ENCODE measurements around the gene PUM2.

PUM2 gene

GRCh38 chr2:20212871-20213503 is 137.7 kb downstream of the PUM2 start:
- CTCF ChIA-PET = interaction anchor here (1.0 to 2.0 kb wide), 2 partner anchors 22 to 113 kb away, joined by 4 to 5 read pairs; no protein-coding TSS in a partner anchor
- no peak for DNase-seq (ENCODE audit: low read depth, low spot score)
- H3K4me3 ChIP-seq (ENCODE audit: low read depth, low read length) = no peak overlapping the region
- TF ChIP-seq, protein P1, sequence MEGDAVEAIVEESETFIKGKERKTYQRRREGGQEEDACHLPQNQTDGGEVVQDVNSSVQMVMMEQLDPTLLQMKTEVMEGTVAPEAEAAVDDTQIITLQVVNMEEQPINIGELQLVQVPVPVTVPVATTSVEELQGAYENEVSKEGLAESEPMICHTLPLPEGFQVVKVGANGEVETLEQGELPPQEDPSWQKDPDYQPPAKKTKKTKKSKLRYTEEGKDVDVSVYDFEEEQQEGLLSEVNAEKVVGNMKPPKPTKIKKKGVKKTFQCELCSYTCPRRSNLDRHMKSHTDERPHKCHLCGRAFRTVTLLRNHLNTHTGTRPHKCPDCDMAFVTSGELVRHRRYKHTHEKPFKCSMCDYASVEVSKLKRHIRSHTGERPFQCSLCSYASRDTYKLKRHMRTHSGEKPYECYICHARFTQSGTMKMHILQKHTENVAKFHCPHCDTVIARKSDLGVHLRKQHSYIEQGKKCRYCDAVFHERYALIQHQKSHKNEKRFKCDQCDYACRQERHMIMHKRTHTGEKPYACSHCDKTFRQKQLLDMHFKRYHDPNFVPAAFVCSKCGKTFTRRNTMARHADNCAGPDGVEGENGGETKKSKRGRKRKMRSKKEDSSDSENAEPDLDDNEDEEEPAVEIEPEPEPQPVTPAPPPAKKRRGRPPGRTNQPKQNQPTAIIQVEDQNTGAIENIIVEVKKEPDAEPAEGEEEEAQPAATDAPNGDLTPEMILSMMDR (IDR thresholded peaks at IDR 0.05; ENCODE audit: insufficient read depth, low read length, missing control alignments) = no peak
- POLR2A ChIA-PET = no interaction called here

GRCh38 chr2:20212459-20212870 is 138.2 kb downstream of the PUM2 start:
- ChIA-PET POLR2A (no interaction called here), CTCF (interaction anchor here (2.0 kb wide), 1 partner anchor 114 kb away, joined by 5 read pairs; no protein-coding TSS in a partner anchor)
- DNase-seq (ENCODE audit: low read depth, low spot score) = no peak
- TF ChIP-seq, protein P1 (IDR thresholded peaks at IDR 0.05; ENCODE audit: insufficient read depth, low read length, missing control alignments) = no peak
- H3K4me3 ChIP-seq (ENCODE audit: low read depth, low read length) = no peak overlapping the region

- TF ChIP-seq, protein P1 (IDR thresholded peaks at IDR 0.05; ENCODE audit: insufficient read depth, low read length, missing control alignments) = no peak
- ChIA-PET POLR2A (no interaction called here), CTCF (interaction anchor here (1.5 kb wide), 1 partner anchor 9 kb away, joined by 5 read pairs; no protein-coding TSS in a partner anchor)
- H3K4me3 ChIP-seq (ENCODE audit: low read depth, low read length) = no peak overlapping the region
- no peak for DNase-seq (ENCODE audit: low read depth, low spot score)
Observed at GRCh38 chr2:20211860-20212458, 138.7 kb downstream of the PUM2 start.

DNA sequence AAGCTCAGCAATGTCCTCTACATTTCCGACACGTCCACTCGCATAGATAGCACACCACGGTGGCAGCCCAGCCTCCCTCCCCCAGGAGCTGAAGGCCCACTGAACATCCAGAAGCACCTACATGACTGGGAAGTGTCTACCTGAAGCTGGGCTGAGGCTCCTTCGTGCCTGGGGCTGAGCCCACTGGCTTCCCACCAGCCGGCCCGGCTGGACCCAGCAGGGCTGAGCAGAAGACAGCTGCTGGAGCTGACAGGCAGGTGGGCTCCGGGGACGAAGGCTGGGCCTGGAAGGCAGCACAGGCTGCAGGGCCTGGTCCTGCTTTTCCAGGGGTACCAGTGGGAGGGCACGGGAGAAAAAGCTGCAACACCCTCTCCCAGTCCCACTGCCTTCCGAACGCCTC is 139.2 kb downstream of the PUM2 start:
- POLR2A ChIA-PET = no interaction called here
- no peak for DNase-seq (ENCODE audit: low read depth, low spot score)
- no peak overlapping the region for H3K4me3 ChIP-seq (ENCODE audit: low read depth, low read length)
- TF ChIP-seq, protein P1 (IDR thresholded peaks at IDR 0.05; ENCODE audit: insufficient read depth, low read length, missing control alignments) = no peak
- CTCF ChIA-PET = interaction anchor here (1.3 to 1.5 kb wide), 2 partner anchors 10 to 14 kb away, joined by 4 to 5 read pairs; no protein-coding TSS in a partner anchor

DNA sequence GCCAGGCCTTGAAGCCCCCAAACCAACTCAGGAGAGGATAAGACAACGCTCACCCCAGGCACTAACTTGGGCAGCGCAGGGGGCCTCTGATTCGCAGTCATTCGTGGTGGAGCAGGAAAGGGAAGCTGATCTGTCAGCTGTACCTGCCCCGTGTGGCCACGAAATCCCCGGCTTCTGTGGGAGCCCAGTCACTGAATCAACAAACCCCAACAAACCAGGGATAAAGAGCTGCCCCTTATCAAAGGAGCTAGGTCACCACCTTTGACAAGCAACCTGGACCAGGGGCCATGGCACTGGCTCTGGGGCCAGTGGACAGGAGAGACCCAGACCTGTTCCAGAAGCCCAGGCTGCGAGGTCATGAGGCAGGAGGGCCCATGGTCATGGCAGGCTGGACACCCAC is 140.2 kb downstream of the PUM2 start:
- TF ChIP-seq, protein P1 (IDR thresholded peaks at IDR 0.05; ENCODE audit: insufficient read depth, low read length, missing control alignments) = no peak

GRCh38 chr2:20209373-20210109 is 141.1 kb downstream of the PUM2 start:
- H3K4me3 ChIP-seq (ENCODE audit: low read depth, low read length) = no peak overlapping the region
- TF ChIP-seq, protein P1 (IDR thresholded peaks at IDR 0.05; ENCODE audit: insufficient read depth, low read length, missing control alignments) = no peak
- DNase-seq (ENCODE audit: low read depth, low spot score) = no peak
- POLR2A ChIA-PET = no interaction called here
- CTCF ChIA-PET = interaction anchor here (0.8 to 1.2 kb wide), 2 partner anchors 12 to 18 kb away, joined by 3 to 4 read pairs; no protein-coding TSS in a partner anchor

More for the DNA sequence above, 140.2 kb downstream of the PUM2 start:
- CTCF ChIA-PET = interaction anchor here (1.3 to 1.5 kb wide), 2 partner anchors 11 to 13 kb away, joined by 4 to 5 read pairs; no protein-coding TSS in a partner anchor
- DNase-seq (ENCODE audit: low read depth, low spot score) = no peak
- POLR2A ChIA-PET = no interaction called here
- H3K4me3 ChIP-seq (ENCODE audit: low read depth, low read length) = no peak overlapping the region
